HCT116 (cell line): ENCODE results near the gene FOXP1. TPM values are rescaled to one million over a fixed set of nuclear protein-coding genes. Genes with fewer than 3 reads are reported as not detected.

Source experiments
- ATAC-seq: fragments of 200-7000 bp; cut with Tn5 transposase; 2 replicates; pipeline ENCODE4 v1.9.1; 2020; ENCODE audit warnings: mild to moderate bottlenecking, moderate library complexity
- BruUV-seq: library from RNA; stranded (reverse); fragments of 400-500 nt; replicated peaks from 2 replicates; lab custom pipeline; 2021; lab: Mats Ljungman, UMichigan
- CTCF ChIA-PET: fragments of 300-600 bp; sonication (Branson Sonifier 250); formaldehyde crosslinking; loops from one replicate; lab custom pipeline; 2021; ENCODE audit warnings: antibody characterized with exemption; lab: Charles Lee
- POLR2A ChIA-PET: fragments of 300-600, 350-600 bp; sonication (Branson Sonifier 250); formaldehyde crosslinking; loops from one replicate; lab custom pipeline; 2021; ENCODE audit warnings: antibody characterized with exemption; lab: Charles Lee
- RAD21 ChIA-PET, 2 experiments: fragments of 300-600 bp; sonication (Branson Sonifier 250); formaldehyde crosslinking; loops; one replicate each; lab custom pipeline; 2023; ENCODE audit warnings: low total read pairs in 2 of 2; ENCODE audit not compliant: uncharacterized antibody in 2 of 2, unreplicated experiment in 2 of 2, low non-redundant PET in 1 of 2; lab: Charles Lee
- DNase-seq: peaks from one replicate; pipeline ENCODE4 v3.0.0-alpha.2; 2010; ENCODE audit warnings: low read depth, low spot score
- H2AFZ ChIP-seq: fragments of 200-600 bp; shearing (Covaris generic), sonication (generic); 2 replicates; pipeline ENCODE4 v1.6.1; 2017; ENCODE audit warnings: low read depth, mixed run types, mixed read lengths, antibody characterized with exemption, low read length; ENCODE audit not compliant: poor library complexity, severe bottlenecking
- H3K27ac ChIP-seq: 2 replicates; pipeline ENCODE4 v1.5.1; 2012; ENCODE audit warnings: low read depth, low read length
- H3K27me3 ChIP-seq: fragments of 200-600 bp; sonication (generic); 2 replicates; pipeline ENCODE4 v1.6.1; 2016; ENCODE audit warnings: mixed run types, low read length, mixed read lengths; ENCODE audit not compliant: insufficient read depth
- H3K36me3 ChIP-seq, 2 experiments: fragments of 200-500 bp in 1 of 2; fragments of 200-600 bp in 1 of 2; sonication (Bioruptor generic) in 1 of 2; sonication (generic) in 1 of 2; 2 replicates each; pipeline versions ENCODE4 v1.5.1 to v1.6.1; 2014 to 2016; ENCODE audit warnings: low read length in 2 of 2, inconsistent platforms in 1 of 2, mixed read lengths in 1 of 2, mixed run types in 1 of 2; ENCODE audit not compliant: insufficient read depth in 2 of 2, control insufficient read depth in 1 of 2
- H3K4me1 ChIP-seq, 2 experiments: fragments of 200-600 bp in 1 of 2; sonication (generic) in 1 of 2; 2 replicates each; pipeline versions ENCODE4 v1.5.1 to v1.6.1; 2012 to 2017; ENCODE audit warnings: low read length in 2 of 2, inconsistent platforms in 1 of 2, mild to moderate bottlenecking in 1 of 2, mixed read lengths in 1 of 2, mixed run types in 1 of 2, moderate library complexity in 1 of 2; ENCODE audit not compliant: insufficient read depth in 2 of 2, control insufficient read depth in 1 of 2
- H3K4me2 ChIP-seq: fragments of 200-600 bp; sonication (generic); 2 replicates; pipeline ENCODE4 v1.6.1; 2017; ENCODE audit warnings: mixed run types, low read length, mixed read lengths
- H3K4me3 ChIP-seq, 2 experiments: fragments of 200-600 bp in 1 of 2; sonication (generic) in 1 of 2; replicated peaks in 1 of 2; 2 replicates each; pipeline ENCODE4 v1.5.1; 2011 to 2016; ENCODE audit warnings: low read length in 2 of 2, control low read depth in 1 of 2, low read depth in 1 of 2, mild to moderate bottlenecking in 1 of 2, mixed read lengths in 1 of 2, mixed run types in 1 of 2
- H3K79me2 ChIP-seq: fragments of 200-600 bp; sonication (generic); 2 replicates; pipeline ENCODE4 v1.6.1; 2017; ENCODE audit warnings: mild to moderate bottlenecking, mixed run types, low read length, moderate library complexity, mixed read lengths; ENCODE audit not compliant: insufficient read depth
- H3K9ac ChIP-seq: fragments of 200-600 bp; sonication (generic); 2 replicates; pipeline ENCODE4 v1.6.1; 2016; ENCODE audit warnings: low read length, mixed read lengths
- H3K9me2 ChIP-seq: fragments of 200-600 bp; sonication (generic), shearing (Covaris generic); 2 replicates; pipeline ENCODE4 v1.6.1; 2017; ENCODE audit warnings: mixed run types, mild to moderate bottlenecking, moderate library complexity; ENCODE audit not compliant: insufficient read depth
- H3K9me3 ChIP-seq, 2 experiments: fragments of 200-500 bp in 1 of 2; fragments of 200-600 bp in 1 of 2; sonication (Bioruptor generic) in 1 of 2; sonication (generic) in 1 of 2; 2 replicates each; pipeline ENCODE4 v1.6.1; 2014 to 2017; ENCODE audit warnings: low read length in 2 of 2, mixed read lengths in 2 of 2, inconsistent platforms in 1 of 2, low read depth in 1 of 2, mild to moderate bottlenecking in 1 of 2, mixed run types in 1 of 2, moderate library complexity in 1 of 2; ENCODE audit not compliant: control insufficient read depth in 1 of 2, insufficient read depth in 1 of 2
- H4K20me1 ChIP-seq: fragments of 200-600 bp; sonication (generic), shearing (Covaris generic); 2 replicates; pipeline ENCODE4 v1.6.1; 2017; ENCODE audit warnings: mixed run types, mild to moderate bottlenecking, moderate library complexity; ENCODE audit not compliant: insufficient read depth
- ATF3 ChIP-seq: IDR thresholded peaks from 2 replicates; pipeline ENCODE4 v1.6.1; 2012
- CBX3 ChIP-seq: IDR thresholded peaks from 2 replicates; pipeline ENCODE4 v1.6.1; 2012; ENCODE audit warnings: low read depth
- EGR1 ChIP-seq: IDR thresholded peaks from 2 replicates; pipeline ENCODE4 v1.6.1; 2012; ENCODE audit warnings: low read depth
- EZH2 ChIP-seq: fragments of 200-600 bp; sonication (generic); IDR thresholded peaks from 2 replicates; pipeline ENCODE4 v1.6.1; 2017; ENCODE audit warnings: antibody characterized with exemption, mixed run types
- FOSL1 ChIP-seq: IDR thresholded peaks from 2 replicates; pipeline ENCODE4 v1.6.1; 2012; ENCODE audit warnings: low read depth
- POLR2A ChIP-seq: IDR thresholded peaks from 2 replicates; pipeline ENCODE4 v1.7.0; 2011; ENCODE audit warnings: borderline replicate concordance; ENCODE audit not compliant: insufficient read depth, insufficient read length; ENCODE audit errors: extremely low read depth
- POLR2AphosphoS5 ChIP-seq: IDR thresholded peaks from 2 replicates; pipeline ENCODE4 v1.6.1; 2011; ENCODE audit warnings: mild to moderate bottlenecking, low read depth, low read length, moderate library complexity
- REST ChIP-seq: IDR thresholded peaks from 2 replicates; pipeline ENCODE4 v1.6.1; 2012; ENCODE audit warnings: low read depth
- SIN3A ChIP-seq: IDR thresholded peaks from 2 replicates; pipeline ENCODE4 v1.6.1; 2012; ENCODE audit warnings: low read depth
- TCF7L2 ChIP-seq: IDR thresholded peaks from 2 replicates; pipeline ENCODE4 v1.7.0; 2011; ENCODE audit warnings: borderline replicate concordance, inconsistent platforms; ENCODE audit not compliant: insufficient read depth, insufficient read length; ENCODE audit errors: extremely low read depth
- YY1 ChIP-seq: IDR thresholded peaks from 2 replicates; pipeline ENCODE4 v1.6.1; 2011; ENCODE audit warnings: low read length, low read depth, moderate library complexity, mild to moderate bottlenecking; ENCODE audit not compliant: insufficient replicate concordance; ENCODE audit errors: extremely low read depth
- ZNF274 ChIP-seq: fragments of 200-500 bp; sonication (Bioruptor generic); IDR thresholded peaks from 2 replicates; pipeline ENCODE4 v1.6.1; 2014; ENCODE audit warnings: mild to moderate bottlenecking, low read depth, low read length, inconsistent platforms
- intact Hi-C: fragments of 100-400 bp; cut with micrococcal nuclease; formaldehyde crosslinking; loops from 2 replicates; pipeline ENCODE4 v1.10.0; 2022
- total RNA-seq: library from RNA; stranded (reverse); gene quantifications from one replicate; pipeline ENCODE4 v1.2.1, GENCODE V29; 2021; ENCODE audit not compliant: unreplicated experiment
- TF ChIP-seq, protein P1 (sequence below): IDR thresholded peaks from 2 replicates; pipeline ENCODE4 v1.6.1; 2011; ENCODE audit warnings: mild to moderate bottlenecking, low read length, moderate library complexity; ENCODE audit not compliant: insufficient replicate concordance; ENCODE audit errors: extremely low read depth

FOXP1 gene
- total RNA-seq, 1 experiment from 2014 or later, result 11.4 TPM

DNA sequence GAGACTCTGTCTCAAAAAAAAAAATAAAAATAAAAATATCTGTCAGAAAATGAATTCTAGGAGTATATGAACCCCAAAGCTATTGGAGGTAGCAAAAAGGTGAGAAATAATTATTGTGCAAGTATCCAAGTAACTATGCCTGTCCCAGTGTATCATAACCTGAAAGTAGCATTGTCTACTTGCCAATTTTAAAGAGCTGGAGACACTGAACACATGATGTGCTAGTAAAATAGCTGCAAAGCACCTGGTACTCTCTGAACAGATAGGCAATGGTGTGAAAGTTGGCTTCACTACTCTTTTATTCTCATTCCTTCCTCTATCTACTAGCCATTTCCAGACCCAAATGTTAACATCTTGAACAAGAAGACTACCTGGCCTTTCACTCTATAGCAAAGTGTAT is 208.9 kb downstream of the FOXP1 start (continued):
- TF ChIP-seq, protein P1, sequence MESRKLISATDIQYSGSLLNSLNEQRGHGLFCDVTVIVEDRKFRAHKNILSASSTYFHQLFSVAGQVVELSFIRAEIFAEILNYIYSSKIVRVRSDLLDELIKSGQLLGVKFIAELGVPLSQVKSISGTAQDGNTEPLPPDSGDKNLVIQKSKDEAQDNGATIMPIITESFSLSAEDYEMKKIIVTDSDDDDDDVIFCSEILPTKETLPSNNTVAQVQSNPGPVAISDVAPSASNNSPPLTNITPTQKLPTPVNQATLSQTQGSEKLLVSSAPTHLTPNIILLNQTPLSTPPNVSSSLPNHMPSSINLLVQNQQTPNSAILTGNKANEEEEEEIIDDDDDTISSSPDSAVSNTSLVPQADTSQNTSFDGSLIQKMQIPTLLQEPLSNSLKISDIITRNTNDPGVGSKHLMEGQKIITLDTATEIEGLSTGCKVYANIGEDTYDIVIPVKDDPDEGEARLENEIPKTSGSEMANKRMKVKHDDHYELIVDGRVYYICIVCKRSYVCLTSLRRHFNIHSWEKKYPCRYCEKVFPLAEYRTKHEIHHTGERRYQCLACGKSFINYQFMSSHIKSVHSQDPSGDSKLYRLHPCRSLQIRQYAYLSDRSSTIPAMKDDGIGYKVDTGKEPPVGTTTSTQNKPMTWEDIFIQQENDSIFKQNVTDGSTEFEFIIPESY, result no peak
- no peak for TF ChIP-seq FOSL1

- ATAC-seq, result no peak
- Histone ChIP-seq H3K9ac (no peak overlapping the region), H3K9me2 (no peaks in the 10 kb centered on the region), H3K9me3 (no peaks in the 10 kb centered on the region), H4K20me1 (no peaks in the 10 kb centered on the region), H3K27ac (no peak overlapping the region), H3K4me2 (no peak overlapping the region), H3K4me3 (no peak overlapping the region), H3K27me3 (no peaks in the 10 kb centered on the region), H3K36me3 (no peaks in the 10 kb centered on the region), H3K79me2 (no peaks in the 10 kb centered on the region), H3K4me1 (no peaks in the 10 kb centered on the region), H2AFZ (no peak overlapping the region)
- intact Hi-C loops, result no loop called here
- ChIA-PET CTCF (no interaction called here), POLR2A (no interaction called here), RAD21 (no interaction called here)
- DNase-seq, result no peak
- BruUV-seq, result no TSS peak
- no peak for TF ChIP-seq POLR2A
- TF ChIP-seq EGR1, result no peak
- TF ChIP-seq REST, result no peak
- TF ChIP-seq CBX3, result no peak
- TF ChIP-seq, protein P1, result no peak
- TF ChIP-seq TCF7L2, result no peak
- TF ChIP-seq SIN3A, result no peak
- no peak for TF ChIP-seq ZNF274
- no peak for TF ChIP-seq ATF3
- TF ChIP-seq POLR2AphosphoS5, result no peak
- TF ChIP-seq YY1, result no peak
- no peak for TF ChIP-seq EZH2
These were observed 210.5 kb downstream of the FOXP1 start for GRCh38 chr3:71372911-71373637.
